ENCODE measurements around the gene DNALI1.

GRCh38 chr1:37553598-37553926, 3.2 kb upstream of the DNALI1 start:
- no peak for TF ChIP-seq POLR2A (IDR thresholded peaks at IDR 0.05)
- TF ChIP-seq CTCF (IDR thresholded peaks at IDR 0.05 in 4 of 5, conservative IDR thresholded peaks at IDR 0.05 in 1 of 5): no peak

Data from gastrocnemius medialis (tissue), 4 donors.